GM12874 (cell line): ENCODE data around the gene GRIK2.

Experiments
- CTCF ChIP-seq: IDR thresholded peaks from 2 replicates; pipeline ENCODE4 v1.5.1; 2011; ENCODE audit warnings: low read depth, mild to moderate bottlenecking, control low read depth, low read length, moderate library complexity; ENCODE audit not compliant: insufficient read depth

The GRIK2 gene

GRCh38 chr6:101401792-101402621, 8.5 kb downstream of the GRIK2 start:
- no peak for TF ChIP-seq CTCF

- no peak for TF ChIP-seq CTCF
These were observed 9.1 kb downstream of the GRIK2 start for GRCh38 chr6:101402622-101403031.

GRCh38 chr6:101403216-101403945, 9.9 kb downstream of the GRIK2 start:
- TF ChIP-seq CTCF = no peak

- no peak for TF ChIP-seq CTCF
These were observed 11.3 kb downstream of the GRIK2 start for GRCh38 chr6:101404775-101405174.

GRCh38 chr6:101413773-101414172, 20.3 kb downstream of the GRIK2 start:
- no peak for TF ChIP-seq CTCF

- no peak for TF ChIP-seq CTCF
These were observed 24.4 kb downstream of the GRIK2 start for GRCh38 chr6:101417900-101418299.

GRCh38 chr6:101422251-101422650, 28.7 kb downstream of the GRIK2 start:
- TF ChIP-seq CTCF = no peak
